PC-3 (cell line): ENCODE data around the gene AFF3.

ENCODE experiments used
- CTCF ChIP-seq: fragments of 300-600 bp; sonication (generic); conservative IDR thresholded peaks from 2 replicates; pipeline ENCODE4 v1.5.1; 2017; ENCODE audit warnings: antibody characterized with exemption, low read depth, mild to moderate bottlenecking, low read length
- EZH2 ChIP-seq: fragments of 300-600 bp; sonication (generic); IDR thresholded peaks from one replicate; pipeline ENCODE4 v1.6.1; 2017; ENCODE audit warnings: antibody characterized with exemption, mild to moderate bottlenecking, low read length; ENCODE audit not compliant: unreplicated experiment

- no peak for TF ChIP-seq CTCF
- no peak for TF ChIP-seq EZH2
These were observed 164.4 kb downstream of the AFF3 start for GRCh38 chr2:99977966-99978365.
